ENCODE data around the gene SLC35A5.

The SLC35A5 gene

DNA sequence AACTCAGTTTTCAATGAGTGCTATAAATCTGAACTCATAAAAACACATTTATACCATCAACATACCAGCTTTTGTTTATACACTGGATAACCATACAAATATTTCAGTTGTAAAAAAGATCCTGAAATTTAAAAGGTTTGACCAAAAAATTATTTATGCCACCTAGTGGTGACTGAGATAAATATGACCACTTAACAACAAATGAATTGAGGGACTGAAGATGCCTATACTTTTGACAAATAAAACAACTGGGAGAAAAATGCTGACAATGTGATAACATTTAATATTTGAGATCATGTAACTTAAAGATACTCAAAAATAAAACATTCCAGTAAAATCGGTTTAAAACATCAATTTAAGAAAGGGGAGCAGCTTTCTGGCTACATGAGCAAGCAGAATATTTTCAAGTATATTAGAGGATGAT, 30.5 kb upstream of the SLC35A5 start:
- ChIA-PET POLR2A (no interaction called here), CTCF (interaction anchor here (0.6 to 1.4 kb wide), 11 partner anchors 9 to 420 kb away, joined by 3 to 10 read pairs (median 3); partner anchors contain the start of gene SLC9C1)
- DNase-seq (ENCODE audit: extremely low spot score): peak; percentile 26
- TF ChIP-seq, protein P1, sequence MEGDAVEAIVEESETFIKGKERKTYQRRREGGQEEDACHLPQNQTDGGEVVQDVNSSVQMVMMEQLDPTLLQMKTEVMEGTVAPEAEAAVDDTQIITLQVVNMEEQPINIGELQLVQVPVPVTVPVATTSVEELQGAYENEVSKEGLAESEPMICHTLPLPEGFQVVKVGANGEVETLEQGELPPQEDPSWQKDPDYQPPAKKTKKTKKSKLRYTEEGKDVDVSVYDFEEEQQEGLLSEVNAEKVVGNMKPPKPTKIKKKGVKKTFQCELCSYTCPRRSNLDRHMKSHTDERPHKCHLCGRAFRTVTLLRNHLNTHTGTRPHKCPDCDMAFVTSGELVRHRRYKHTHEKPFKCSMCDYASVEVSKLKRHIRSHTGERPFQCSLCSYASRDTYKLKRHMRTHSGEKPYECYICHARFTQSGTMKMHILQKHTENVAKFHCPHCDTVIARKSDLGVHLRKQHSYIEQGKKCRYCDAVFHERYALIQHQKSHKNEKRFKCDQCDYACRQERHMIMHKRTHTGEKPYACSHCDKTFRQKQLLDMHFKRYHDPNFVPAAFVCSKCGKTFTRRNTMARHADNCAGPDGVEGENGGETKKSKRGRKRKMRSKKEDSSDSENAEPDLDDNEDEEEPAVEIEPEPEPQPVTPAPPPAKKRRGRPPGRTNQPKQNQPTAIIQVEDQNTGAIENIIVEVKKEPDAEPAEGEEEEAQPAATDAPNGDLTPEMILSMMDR (IDR thresholded peaks at IDR 0.05; ENCODE audit: control extremely low read depth, extremely low read depth, low read depth, missing control alignments): peak; percentile 27

DNA sequence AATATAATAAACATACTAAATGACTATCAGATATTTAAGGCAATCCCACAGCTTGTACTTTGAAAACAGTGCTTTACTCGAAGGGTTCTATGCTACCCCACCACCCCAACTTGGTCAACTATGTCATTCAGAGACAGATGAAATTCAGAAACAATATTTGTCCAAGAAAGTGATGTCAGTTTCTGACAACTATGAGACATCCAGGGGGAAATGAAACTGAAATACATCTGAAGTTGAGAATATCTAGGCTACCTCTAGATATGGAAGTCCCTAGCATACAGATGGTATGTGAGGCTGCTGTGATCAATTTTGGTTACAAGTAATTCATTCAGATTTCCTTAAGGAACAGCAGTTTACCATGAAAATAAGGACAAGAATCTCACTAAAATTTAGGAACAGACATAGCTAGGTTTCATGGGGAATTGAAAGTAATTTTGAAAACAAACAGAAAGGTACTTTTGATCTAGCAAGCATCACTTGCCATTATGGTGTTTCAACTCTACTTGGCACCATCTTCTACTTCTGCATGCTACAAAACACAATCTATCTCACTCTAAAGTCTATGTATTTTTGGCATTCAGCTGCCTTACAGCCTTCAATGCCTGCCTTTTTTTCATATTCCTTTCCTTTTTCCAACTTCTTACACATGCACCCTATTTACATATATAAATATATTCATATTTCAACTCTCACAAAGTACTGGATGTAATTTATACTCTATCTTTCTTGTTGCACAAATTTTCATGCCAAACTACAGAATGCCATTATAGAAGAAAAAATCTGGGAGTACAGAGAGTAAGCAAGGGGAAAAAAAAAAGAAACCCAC, 21.8 kb upstream of the SLC35A5 start:
- peak; percentile 56 for DNase-seq (ENCODE audit: extremely low spot score)
- TF ChIP-seq, protein P1 (IDR thresholded peaks at IDR 0.05; ENCODE audit: control extremely low read depth, extremely low read depth, low read depth, missing control alignments): no peak
- POLR2A ChIA-PET: no interaction called here
- CTCF ChIA-PET: interaction anchor here (1.0 kb wide), 2 partner anchors 9 kb away, joined by 3 read pairs; no protein-coding TSS in a partner anchor

DNA sequence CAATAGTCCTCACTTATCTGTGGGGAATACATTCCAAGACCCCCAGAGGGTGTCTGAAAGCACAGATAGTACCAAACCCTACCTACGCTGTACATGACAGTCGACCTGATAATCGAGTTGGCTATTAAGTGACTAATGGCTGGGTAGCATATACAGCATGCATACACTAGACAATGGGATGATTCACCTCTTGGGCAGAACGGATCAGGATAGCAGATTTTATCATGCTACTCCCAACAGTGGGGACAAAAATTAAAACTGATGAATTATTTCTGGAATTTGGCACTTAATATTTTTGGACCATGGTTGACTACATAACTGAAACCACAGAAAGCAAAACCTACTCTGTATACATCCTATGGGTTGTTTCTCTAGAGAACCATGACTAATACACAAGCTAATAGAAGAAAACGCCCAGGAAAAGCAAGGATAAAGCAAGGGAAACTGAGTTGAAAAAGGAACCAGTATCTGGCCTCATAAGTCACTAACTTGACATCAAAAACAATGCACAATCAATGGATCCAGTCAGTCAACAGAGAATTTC, 15.6 kb upstream of the SLC35A5 start:
- no peak for DNase-seq (ENCODE audit: extremely low spot score)
- POLR2A ChIA-PET: no interaction called here
- CTCF ChIA-PET: no interaction called here
- TF ChIP-seq, protein P1 (IDR thresholded peaks at IDR 0.05; ENCODE audit: control extremely low read depth, extremely low read depth, low read depth, missing control alignments): no peak

DNA sequence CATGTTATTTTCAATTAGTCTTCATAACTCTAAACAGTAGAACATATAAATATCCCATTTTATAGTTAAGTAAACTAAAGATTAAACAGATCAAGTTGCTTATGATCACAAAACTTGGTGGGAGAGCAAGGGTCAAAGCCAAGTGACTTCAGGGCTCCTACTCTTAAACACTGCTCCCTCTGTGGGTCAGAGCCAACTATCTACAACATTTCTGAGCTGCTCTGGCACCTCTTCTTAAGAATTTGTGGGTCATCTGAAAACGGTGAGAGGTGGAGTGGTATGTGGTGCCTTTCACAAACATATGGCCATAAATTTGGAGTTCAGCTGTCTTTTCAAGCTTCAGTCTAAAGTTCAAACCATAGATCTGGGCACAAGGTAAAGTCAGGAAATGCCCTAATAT, 11.0 kb upstream of the SLC35A5 start:
- ChIA-PET POLR2A (no interaction called here), CTCF (interaction anchor here (1.4 to 1.7 kb wide), 2 partner anchors 246 to 258 kb away, joined by 5 read pairs; partner anchors contain the start of gene SLC9C1)
- TF ChIP-seq, protein P1 (IDR thresholded peaks at IDR 0.05; ENCODE audit: control extremely low read depth, extremely low read depth, low read depth, missing control alignments): no peak
- no peak for DNase-seq (ENCODE audit: extremely low spot score)

DNA sequence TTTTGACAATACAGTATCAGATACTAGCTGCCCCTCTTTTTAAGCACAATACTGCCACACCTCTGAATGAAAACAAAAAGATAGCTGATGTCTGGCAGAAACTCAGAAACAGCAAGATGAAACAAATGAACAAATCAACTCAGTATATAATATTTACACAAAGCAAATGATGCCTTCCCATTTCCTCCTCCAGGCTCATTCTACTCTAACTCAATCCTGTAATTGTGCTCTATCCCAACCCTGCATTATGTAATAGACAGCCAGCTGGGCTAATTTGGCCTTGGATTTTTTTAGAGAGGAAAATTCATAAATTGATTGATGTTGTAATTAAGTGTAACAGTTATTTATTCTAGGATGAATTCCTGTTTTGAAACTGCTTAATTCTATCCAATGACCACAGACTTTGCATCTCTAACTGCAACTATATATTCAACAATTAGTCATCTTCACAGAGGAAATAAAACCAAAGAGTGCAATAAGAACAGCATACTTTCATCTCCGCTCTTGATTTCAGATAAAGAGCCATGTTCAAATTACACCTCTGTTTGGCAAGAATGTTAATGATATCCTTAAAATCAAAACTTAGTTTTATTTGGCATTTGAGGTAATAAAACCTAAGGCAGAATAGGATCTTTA, 6.2 kb upstream of the SLC35A5 start:
- DNase-seq (ENCODE audit: extremely low spot score): no peak
- POLR2A ChIA-PET: no interaction called here

DNA sequence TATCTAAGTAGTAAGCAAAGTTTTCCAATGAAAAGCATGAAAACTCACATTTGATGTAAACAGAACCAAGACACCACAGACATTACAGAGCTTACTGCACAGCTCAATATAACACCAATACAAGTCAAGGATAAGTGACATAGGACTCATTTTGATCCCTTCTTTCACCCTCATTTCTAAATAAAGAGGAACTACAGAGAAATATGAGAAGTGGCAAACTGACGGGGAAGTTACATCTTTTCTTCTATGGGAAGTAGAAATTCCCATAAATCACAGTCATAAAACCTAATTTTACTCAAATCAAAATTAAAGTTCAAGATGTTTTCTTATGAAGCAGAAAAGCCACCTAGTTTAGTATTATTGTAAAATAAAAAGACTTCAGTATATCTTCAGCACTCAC, 3.9 kb upstream of the SLC35A5 start:
- ChIA-PET CTCF (interaction anchor here (1.1 kb wide), 1 partner anchor 9 kb away, joined by 3 read pairs; no protein-coding TSS in a partner anchor), POLR2A (no interaction called here)
- DNase-seq (ENCODE audit: extremely low spot score): no peak
- TF ChIP-seq, protein P1 (IDR thresholded peaks at IDR 0.05; ENCODE audit: control extremely low read depth, extremely low read depth, low read depth, missing control alignments): no peak

More for the DNA sequence above, 6.2 kb upstream of the SLC35A5 start:
- TF ChIP-seq, protein P1 (IDR thresholded peaks at IDR 0.05; ENCODE audit: control extremely low read depth, extremely low read depth, low read depth, missing control alignments): no peak
- CTCF ChIA-PET: interaction anchor here (1.0 kb wide), 1 partner anchor 251 kb away, joined by 3 read pairs; no protein-coding TSS in a partner anchor
